SU-DHL-6 (cell line): ENCODE data around the gene AKT3.

Source experiments
- EZH2phosphoT487 ChIP-seq: fragments of 200-600 bp; sonication (generic), shearing (Covaris generic); conservative IDR thresholded peaks from 2 replicates; pipeline ENCODE4 v1.6.1; 2018; ENCODE audit warnings: mild to moderate bottlenecking, antibody characterized with exemption, low read length, moderate library complexity, mixed read lengths
- TF ChIP-seq, protein P1 (sequence below): fragments of 200-600 bp; sonication (generic); IDR thresholded peaks from one replicate; pipeline ENCODE4 v1.5.1; 2017; ENCODE audit warnings: antibody characterized with exemption, mild to moderate bottlenecking, low read length, moderate library complexity; ENCODE audit not compliant: insufficient read depth, poor library complexity, severe bottlenecking

DNA sequence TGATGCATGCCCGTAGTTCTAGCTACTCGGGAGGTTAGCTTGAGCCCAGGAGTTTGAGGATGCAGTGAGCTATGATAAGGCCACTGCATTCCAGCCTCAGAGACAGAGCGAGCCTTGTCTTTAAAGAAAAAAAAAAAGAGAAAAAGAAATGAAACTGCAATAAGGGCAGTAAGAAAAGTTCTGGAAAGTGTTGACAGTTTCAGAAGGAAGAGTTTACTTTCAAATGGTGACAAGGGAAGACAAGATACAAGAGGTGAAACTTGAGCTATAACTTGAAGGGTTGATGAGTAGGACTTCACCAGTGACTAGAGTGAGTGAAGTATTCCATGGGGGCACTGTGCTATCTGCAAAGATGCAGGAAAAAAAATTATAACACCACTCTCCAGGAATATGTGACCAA is 125.0 kb downstream of the AKT3 start:
- TF ChIP-seq, protein P1, sequence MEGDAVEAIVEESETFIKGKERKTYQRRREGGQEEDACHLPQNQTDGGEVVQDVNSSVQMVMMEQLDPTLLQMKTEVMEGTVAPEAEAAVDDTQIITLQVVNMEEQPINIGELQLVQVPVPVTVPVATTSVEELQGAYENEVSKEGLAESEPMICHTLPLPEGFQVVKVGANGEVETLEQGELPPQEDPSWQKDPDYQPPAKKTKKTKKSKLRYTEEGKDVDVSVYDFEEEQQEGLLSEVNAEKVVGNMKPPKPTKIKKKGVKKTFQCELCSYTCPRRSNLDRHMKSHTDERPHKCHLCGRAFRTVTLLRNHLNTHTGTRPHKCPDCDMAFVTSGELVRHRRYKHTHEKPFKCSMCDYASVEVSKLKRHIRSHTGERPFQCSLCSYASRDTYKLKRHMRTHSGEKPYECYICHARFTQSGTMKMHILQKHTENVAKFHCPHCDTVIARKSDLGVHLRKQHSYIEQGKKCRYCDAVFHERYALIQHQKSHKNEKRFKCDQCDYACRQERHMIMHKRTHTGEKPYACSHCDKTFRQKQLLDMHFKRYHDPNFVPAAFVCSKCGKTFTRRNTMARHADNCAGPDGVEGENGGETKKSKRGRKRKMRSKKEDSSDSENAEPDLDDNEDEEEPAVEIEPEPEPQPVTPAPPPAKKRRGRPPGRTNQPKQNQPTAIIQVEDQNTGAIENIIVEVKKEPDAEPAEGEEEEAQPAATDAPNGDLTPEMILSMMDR = no peak
- no peak for TF ChIP-seq EZH2phosphoT487
